ENCODE measurements around the gene KRTAP5-8.
"Not testable (repeated sequence)": the region's sequence is repeated elsewhere in the genome, so short reads cannot be mapped to it uniquely, and the experiment has no call there.

KRTAP5-8 gene

DNA sequence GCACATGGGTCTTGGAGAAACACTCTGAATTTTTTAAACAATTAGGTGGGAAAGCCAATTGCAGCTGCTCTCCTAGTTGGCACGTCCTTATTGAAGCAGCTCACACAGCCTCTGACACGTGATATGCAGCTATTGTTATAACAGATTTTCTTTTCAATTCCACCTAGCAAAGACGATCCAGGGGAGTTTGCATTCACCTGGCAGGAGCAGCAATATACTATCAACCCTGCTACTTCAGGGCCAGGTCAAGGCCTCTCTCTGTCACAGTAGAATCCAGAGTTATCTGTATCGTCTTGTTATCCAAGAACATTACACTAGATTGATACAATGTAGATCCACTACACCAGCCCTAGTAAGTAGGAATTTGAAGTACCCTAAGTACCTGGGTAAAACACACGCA lies 36.6 kb downstream of the KRTAP5-8 start:
- DNase-seq (ENCODE audit: low read depth) = no peak

DNA sequence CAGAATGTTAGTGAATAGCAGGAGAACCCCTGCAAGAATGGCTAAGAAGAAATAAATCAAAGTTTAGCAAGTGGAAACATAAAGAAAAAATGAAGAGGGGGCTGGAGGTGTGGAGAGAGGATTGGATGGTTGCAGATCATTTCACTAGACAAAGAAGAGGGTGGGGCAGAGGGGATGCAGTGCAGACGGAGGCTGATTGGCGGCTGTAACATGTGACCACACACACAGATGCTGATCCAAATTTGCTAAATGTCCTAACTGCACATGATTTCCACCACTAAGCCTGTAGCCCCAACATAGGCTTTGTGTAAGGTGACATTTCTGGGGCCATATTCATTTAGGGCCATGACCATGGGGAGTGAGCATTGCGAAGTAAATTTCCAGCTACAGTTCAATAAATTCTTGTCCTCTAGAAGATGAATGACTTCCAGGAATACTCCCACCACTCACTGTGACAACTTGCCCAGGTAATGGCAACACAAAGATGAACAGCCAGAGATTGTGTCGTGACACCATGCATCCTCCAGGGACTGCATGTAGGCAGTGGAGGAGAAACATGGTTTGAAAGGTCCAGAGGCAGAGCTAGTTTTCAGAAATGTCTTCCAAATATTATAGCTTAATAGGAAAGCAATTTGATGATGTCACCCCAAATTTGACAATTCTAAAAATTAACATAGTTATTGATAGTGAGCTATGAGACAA lies 38.0 kb downstream of the KRTAP5-8 start:
- DNase-seq (ENCODE audit: low read depth) = no peak

DNA sequence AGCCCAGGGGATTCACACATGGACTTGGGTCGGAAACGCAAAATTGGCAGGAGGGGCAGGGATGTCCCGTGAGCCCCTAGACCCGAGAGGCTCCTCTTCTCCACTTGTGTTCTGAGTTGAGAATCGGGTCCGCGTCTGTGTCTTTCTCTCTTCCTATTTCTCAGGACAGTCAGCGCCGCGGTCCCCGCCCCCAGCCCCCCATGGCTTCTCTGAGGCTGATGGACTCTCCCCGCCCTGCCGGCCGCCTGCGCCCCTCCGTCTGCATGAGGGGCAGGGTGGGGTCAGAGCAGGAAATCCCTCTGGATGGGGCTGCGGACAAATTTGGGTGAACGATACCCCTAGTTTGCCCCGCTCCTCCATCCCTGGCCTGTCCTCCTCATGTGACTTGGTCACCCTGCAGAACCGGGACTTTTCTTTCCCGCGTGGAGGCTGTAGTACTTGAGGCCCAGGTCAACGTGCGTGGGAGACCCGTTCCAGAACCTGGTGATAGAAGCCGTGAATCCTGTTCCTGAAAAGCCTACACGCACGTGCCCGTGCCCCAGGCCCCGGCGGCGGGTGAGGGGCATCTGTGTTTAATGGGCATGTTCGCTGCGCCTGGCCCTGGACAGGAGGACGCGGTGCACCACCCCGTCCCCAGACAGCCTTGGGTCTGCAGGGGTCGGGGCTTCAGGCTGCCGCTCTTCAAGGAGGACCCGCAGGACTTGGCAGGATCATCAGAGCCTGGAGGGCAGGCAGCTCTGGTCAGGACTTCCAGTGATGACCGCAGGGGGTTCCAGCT lies 39.1 kb downstream of the KRTAP5-8 start:
- not testable (repeated sequence) for DNase-seq (ENCODE audit: low read depth)

DNA sequence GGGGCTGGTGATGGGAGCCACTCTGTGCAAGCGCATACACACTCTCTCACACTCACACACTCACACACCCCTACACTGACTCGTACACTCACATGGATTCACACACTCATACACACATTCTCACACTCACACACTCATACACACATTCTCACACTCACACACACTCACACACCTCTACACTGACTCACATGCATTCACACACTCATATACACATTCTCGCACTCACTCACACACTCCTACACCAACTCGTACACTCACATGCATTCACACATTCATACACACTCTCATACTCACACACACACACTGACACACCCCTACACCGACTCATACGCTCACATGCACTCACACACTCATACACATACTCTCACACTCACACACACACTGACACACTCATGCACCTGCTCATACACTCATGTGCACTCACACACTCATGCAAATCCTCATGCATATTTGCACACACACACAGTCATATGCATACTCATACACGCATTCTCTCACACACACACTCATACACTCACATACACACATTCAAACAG lies 39.7 kb downstream of the KRTAP5-8 start:
- no peak for DNase-seq (ENCODE audit: low read depth)

DNA sequence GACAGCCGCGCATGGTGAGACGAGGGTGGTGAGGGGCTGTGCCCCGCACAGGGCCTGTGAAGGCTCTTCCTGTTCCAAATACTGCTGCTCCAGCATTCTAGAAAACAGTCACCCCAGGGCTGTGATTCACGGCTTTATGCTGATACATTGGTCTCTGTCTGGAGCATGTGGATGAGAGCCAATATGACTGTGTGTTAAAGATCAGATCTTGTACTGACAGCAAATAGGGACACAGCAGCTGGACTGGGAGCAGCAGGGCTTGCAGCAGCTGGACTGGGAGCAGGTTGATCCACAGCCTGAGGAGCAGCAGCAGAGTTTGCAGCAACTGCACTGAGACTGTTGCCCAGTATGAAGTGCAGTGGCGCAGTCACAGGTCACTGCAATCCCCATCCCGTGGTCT lies 41.7 kb downstream of the KRTAP5-8 start:
- DNase-seq (ENCODE audit: low read depth) = not testable (repeated sequence)

DNA sequence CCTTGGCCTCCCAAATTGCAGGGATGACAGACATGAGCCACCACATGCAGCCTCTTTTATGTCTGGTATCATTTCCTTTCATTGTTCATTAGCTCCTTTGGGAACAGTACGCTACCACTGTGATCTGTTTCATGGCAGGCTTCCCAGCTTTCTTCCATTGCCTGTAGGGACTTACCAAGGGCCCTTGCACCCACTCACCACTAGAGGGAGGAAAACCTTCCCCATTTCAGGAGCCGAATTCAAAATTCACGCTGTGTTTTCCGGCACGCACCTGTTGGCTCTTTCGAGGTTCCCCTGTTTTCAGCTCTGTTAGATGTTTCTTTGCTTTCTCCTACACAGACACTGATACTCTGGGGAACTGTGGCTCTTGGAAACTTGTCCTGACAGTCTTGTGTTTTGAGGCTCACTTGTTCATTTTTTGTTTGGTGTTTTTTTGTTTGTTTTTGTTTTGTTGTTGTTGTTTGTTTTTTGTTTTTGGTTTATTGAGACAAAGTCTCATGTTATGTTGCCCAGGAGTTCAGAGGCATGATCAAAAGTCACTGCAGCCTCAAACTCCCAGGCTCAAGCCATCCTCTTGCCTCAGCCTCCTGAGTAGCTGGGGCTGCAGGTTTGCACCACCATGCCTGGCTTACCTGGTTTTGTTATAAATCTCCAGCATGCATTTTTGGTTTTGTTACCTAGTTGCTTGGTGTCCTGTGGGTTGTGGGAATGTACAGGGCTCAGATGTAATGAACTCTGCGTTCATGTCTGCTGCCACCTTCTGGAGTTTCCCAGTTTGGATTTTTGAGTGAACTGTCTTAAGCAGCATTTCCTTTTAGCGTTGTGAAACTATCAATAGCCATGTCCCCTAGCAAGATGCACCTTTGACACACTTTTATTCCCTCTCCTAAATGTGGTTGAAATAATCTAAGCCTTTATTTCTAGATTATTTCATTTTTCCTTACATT lies 42.5 kb downstream of the KRTAP5-8 start:
- no peak for DNase-seq (ENCODE audit: low read depth)

DNA sequence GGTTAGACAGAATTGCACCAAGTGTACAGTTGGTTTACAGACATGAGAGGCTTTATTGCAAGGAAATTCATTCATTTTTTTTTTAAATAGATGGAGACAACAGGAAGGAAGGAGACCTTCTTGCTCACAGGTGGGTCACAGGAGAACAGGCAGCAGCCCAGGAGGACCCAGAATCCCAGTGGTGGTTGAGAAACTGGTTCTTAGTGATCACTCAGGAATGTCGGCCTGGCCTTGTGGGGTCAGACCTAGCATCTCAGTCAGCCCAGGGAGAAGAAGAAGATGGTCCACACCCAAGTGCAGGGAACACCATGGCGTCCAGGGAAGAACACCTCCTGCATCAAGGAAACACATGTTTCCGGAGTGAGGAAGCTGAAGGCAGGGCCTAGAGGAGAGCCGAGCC lies 44.0 kb downstream of the KRTAP5-8 start:
- no peak for DNase-seq (ENCODE audit: low read depth)

DNA sequence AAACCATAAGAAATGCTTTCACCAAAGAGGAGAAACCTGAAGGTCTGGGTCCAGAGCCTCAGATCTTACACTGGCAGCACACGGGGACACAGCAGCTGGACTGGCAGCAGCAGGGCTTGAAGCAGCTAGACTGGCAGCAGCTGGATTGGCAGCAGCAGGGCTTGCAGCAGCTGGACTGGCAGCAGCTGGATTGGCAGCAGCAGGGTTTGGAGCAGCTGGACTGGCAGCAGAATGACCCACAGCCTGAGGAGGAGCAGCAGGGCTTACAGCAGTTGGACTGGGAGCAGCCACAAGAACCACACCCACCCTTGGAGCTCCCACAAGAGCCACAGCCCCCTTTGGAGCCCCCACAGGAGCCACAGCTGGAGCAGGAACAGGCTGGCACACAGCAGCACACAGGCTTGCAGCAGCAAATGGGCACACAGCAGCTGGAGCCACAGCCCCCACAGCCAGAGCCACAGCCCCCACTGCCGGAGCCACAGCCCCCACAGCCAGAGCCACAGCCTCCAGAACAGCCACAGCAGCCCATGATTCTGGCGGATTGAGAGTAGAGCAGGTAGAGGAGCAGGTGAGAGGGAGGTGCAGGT lies 44.6 kb downstream of the KRTAP5-8 start, which contains the start of gene KRTAP5-11:
Gene KRTAP5-11 (minus strand): TSS at position 567 of the 587 bp plus-strand sequence. CDS start 38 bp downstream, at position 529.
- DNase-seq (ENCODE audit: low read depth) = no peak

DNA sequence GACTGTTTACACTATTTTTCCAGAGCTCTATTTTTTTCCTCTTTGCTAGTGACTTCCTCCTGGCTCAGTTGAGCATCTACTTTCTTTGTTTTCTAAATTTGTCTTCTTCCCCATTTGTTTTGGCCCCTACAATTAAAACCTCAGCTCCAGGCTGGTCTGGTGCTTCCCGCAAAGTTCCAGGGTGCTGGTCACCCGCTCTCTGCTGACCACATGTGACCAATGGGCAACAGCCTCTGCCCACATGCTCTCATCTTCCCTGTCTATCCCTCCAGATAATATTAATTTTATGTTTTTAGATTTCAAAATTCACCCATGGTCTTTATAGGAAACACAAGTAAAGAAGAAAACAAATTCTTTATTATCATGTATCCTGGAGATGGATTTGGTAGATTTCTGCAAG lies 45.1 kb downstream of the KRTAP5-8 start:
- DNase-seq (ENCODE audit: low read depth) = not testable (repeated sequence)

DNA sequence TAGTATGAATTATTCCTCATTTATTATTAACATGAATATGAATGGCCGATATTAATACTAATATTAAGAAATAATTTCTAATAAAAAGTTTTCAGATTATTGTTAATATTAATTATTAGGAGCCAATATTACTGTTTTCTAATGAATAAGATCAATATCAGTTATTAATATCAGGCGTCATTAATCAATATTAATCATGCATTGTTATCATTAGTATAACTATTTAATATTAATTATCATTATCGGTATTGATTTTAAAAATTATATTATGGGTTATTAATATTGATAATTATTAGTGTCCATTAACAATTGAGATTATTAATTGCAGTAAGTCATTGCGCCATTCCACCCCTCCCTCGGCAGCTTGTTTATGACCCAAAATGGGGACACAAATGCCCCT lies 47.8 kb downstream of the KRTAP5-8 start:
- DNase-seq (ENCODE audit: low read depth) = not testable (repeated sequence)

DNA sequence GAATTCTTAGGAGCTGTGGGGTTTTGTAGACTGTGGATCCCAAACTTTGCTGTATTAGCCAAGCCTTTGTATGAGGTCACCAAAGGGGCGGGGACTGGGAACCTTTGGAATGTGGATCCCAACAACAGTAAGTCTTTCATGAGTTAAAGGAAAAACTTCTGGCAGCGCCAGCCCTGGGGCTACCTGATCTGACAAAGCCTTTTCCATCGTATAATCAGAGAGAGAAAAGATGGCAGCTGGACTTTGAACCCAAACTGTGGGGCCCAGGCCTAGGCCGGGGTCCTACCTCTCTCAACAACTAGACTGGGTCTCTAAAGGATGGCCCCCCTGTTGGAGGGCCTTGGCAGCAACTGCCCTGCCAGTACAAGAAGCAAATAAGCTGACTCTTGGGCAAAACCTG lies 50.5 kb downstream of the KRTAP5-8 start:
- DNase-seq (ENCODE audit: low read depth) = not testable (repeated sequence)

Measured in stimulated activated CD8-positive, alpha-beta memory T cell treated with anti-CD3 and anti-CD28 coated beads, Interleukin-7, amount 100 ng/mL, for 24 hours (primary cell).